K562 (cell line): ENCODE results near the gene STARD6.

Source experiments
- EZH2 ChIP-seq: IDR thresholded peaks from 2 replicates; pipeline ENCODE4 v1.6.1; 2012; ENCODE audit warnings: low read depth, mild to moderate bottlenecking, inconsistent platforms, low read length, borderline replicate concordance
- NRF1 ChIP-seq, 2 experiments: fragments of 450-650 bp; IDR thresholded peaks in 1 of 2; conservative IDR thresholded peaks in 1 of 2; 2 replicates each; pipeline ENCODE4 v1.6.1; 2014; ENCODE audit warnings: mild to moderate bottlenecking in 2 of 2
- SAP30 ChIP-seq: fragments of 200-600 bp; sonication (generic); IDR thresholded peaks from 2 replicates; pipeline ENCODE4 v1.6.1; 2012; ENCODE audit warnings: borderline replicate concordance, low read depth, mild to moderate bottlenecking, moderate library complexity, low read length, control low read depth, inconsistent platforms; ENCODE audit not compliant: insufficient read depth, poor library complexity, severe bottlenecking
- STAT6 ChIP-seq: sonication (generic); formaldehyde crosslinking; IDR thresholded peaks from 2 replicates; pipeline ENCODE4 v1.8.1; 2023; ENCODE audit warnings: mild to moderate bottlenecking, missing genetic modification reagents
- TCF7L2 ChIP-seq: fragments of 150-350 bp; IDR thresholded peaks from 2 replicates; pipeline ENCODE4 v1.6.1; 2016; ENCODE audit warnings: low read depth, mild to moderate bottlenecking, low read length, moderate library complexity
- ZBTB26 ChIP-seq: fragments of 450-650 bp; formaldehyde crosslinking; IDR thresholded peaks from 2 replicates; pipeline ENCODE4 v1.4.0; 2022; ENCODE audit warnings: missing genetic modification characterization
- ZNF24 ChIP-seq: fragments of 450-650 bp; IDR thresholded peaks from 2 replicates; pipeline ENCODE4 v1.6.1; 2016
- ZNF512 ChIP-seq: IDR thresholded peaks from 2 replicates; pipeline ENCODE4 v1.6.1; 2016; ENCODE audit warnings: missing genetic modification characterization, missing compliant biosample characterization
- ZSCAN29 ChIP-seq: fragments of 450-650 bp; IDR thresholded peaks from 2 replicates; pipeline ENCODE4 v1.6.1; 2017

- no peak for TF ChIP-seq ZNF24
- no peak for TF ChIP-seq ZSCAN29
- TF ChIP-seq SAP30 = no peak
- no peak for TF ChIP-seq TCF7L2
- no peak for TF ChIP-seq EZH2
- TF ChIP-seq STAT6 = no peak
- TF ChIP-seq ZNF512 (tag) = no peak
- TF ChIP-seq ZBTB26 = no peak
- no peak for TF ChIP-seq NRF1 (conservative IDR thresholded peaks at IDR 0.05 in 1 of 2, IDR thresholded peaks at IDR 0.05 in 1 of 2)
Observed at GRCh38 chr18:54327818-54328217, 29.8 kb downstream of the STARD6 start.
